Loucy (cell line): Measurements from ENCODE around the gene ARHGAP24.

Experiments
- EZH2phosphoT487 ChIP-seq: fragments of 200-600 bp; IDR thresholded peaks from 2 replicates; pipeline ENCODE4 v1.6.1; 2018; ENCODE audit warnings: antibody characterized with exemption, mild to moderate bottlenecking, moderate library complexity, borderline replicate concordance
- TF ChIP-seq, protein P1 (sequence below): fragments of 200-600 bp; sonication (generic); conservative IDR thresholded peaks from 2 replicates; pipeline ENCODE4 v1.5.1; 2014; ENCODE audit warnings: mild to moderate bottlenecking, antibody characterized with exemption, low read length

- TF ChIP-seq, protein P1, sequence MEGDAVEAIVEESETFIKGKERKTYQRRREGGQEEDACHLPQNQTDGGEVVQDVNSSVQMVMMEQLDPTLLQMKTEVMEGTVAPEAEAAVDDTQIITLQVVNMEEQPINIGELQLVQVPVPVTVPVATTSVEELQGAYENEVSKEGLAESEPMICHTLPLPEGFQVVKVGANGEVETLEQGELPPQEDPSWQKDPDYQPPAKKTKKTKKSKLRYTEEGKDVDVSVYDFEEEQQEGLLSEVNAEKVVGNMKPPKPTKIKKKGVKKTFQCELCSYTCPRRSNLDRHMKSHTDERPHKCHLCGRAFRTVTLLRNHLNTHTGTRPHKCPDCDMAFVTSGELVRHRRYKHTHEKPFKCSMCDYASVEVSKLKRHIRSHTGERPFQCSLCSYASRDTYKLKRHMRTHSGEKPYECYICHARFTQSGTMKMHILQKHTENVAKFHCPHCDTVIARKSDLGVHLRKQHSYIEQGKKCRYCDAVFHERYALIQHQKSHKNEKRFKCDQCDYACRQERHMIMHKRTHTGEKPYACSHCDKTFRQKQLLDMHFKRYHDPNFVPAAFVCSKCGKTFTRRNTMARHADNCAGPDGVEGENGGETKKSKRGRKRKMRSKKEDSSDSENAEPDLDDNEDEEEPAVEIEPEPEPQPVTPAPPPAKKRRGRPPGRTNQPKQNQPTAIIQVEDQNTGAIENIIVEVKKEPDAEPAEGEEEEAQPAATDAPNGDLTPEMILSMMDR, result no peak
- no peak for TF ChIP-seq EZH2phosphoT487
These were observed 309.4 kb downstream of the ARHGAP24 start for GRCh38 chr4:85784348-85784747.
